Stimulated activated naive CD8-positive, alpha-beta T cell treated with anti-CD3 and anti-CD28 coated beads, Interleukin-15, amount 100 ng/mL, for 72 hours (primary cell): ENCODE measurements around the gene TAT.
"Not testable (repeated sequence)": the region's sequence is repeated elsewhere in the genome, so short reads cannot be mapped to it uniquely, and the experiment has no call there.

ENCODE experiments used
- ATAC-seq: fragments of 150-1000 bp; cut with Tn5 transposase; 2 replicates; pipeline ENCODE4 v1.10.0; 2021; ENCODE audit warnings: mild to moderate bottlenecking, moderate library complexity
- DNase-seq, 2 donors: peaks; one replicate each; pipeline ENCODE4 v3.0.0; 2021 to 2022
- H3K27ac Mint-ChIP-seq, 2 donors: one replicate each; pipeline ENCODE4 v1.8.0; 2022; ENCODE audit warnings: mild to moderate bottlenecking in 2 of 2, mixed read lengths in 2 of 2, moderate library complexity in 2 of 2
- H3K27me3 Mint-ChIP-seq: one replicate; pipeline ENCODE4 v1.8.0; 2022; ENCODE audit warnings: mixed read lengths
- H3K4me1 Mint-ChIP-seq: one replicate; pipeline ENCODE4 v1.8.0; 2022; ENCODE audit warnings: mild to moderate bottlenecking, mixed read lengths
- H3K4me3 Mint-ChIP-seq, 2 donors: one replicate each; pipeline ENCODE4 v1.8.0; 2022; ENCODE audit warnings: mild to moderate bottlenecking in 2 of 2, mixed read lengths in 2 of 2, moderate library complexity in 1 of 2
- H3K9me3 Mint-ChIP-seq, 2 donors: one replicate each; pipeline ENCODE4 v1.8.0; 2022; ENCODE audit warnings: mixed read lengths in 2 of 2

Gene TAT

GRCh38 chr16:71593048-71593999 lies 16.4 kb upstream of the TAT start:
- no peak for DNase-seq
- Mint-ChIP-seq H3K4me1 (no peaks in the 10 kb centered on the region), H3K9me3 (no peaks in the 10 kb centered on the region), H3K4me3 (no peak overlapping the region), H3K27ac (no peak overlapping the region), H3K27me3 (peaks cover 44% of the 10 kb centered on the region)
- no peak for ATAC-seq

- no peaks in the 10 kb centered on the region for H3K9me3 Mint-ChIP-seq
- no peak for DNase-seq
- no peak overlapping the region for H3K27ac Mint-ChIP-seq
- no peaks in the 10 kb centered on the region for H3K4me1 Mint-ChIP-seq
- no peak overlapping the region for H3K4me3 Mint-ChIP-seq
- H3K27me3 Mint-ChIP-seq: peaks cover 46% of the 10 kb centered on the region
- ATAC-seq: no peak
Measured at GRCh38 chr16:71591917-71592316, 15.0 kb upstream of the TAT start.

DNA sequence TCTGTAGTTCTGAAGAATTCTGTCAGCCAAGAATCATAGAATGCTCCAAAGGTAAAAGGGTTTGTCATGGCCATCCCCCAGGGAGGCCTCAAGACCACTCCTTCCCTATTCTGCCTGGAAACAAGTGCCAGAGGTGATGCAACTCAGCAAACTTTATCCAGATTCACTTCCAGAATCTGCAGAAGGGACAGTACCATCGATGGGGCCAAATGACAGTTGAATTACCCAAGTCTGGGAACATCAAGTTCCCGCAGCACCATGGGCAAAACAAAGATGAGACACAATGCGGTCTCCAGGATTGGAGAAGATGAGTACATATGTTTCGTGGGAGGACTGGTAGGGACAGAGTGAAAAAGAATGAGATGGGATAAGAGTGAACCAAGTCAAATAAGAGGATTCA lies 13.7 kb upstream of the TAT start:
- DNase-seq (no peak), ATAC-seq (no peak)
- H3K27me3 Mint-ChIP-seq: peaks cover 49% of the 10 kb centered on the region
- H3K9me3 Mint-ChIP-seq: no peaks in the 10 kb centered on the region
- no peaks in the 10 kb centered on the region for H3K4me1 Mint-ChIP-seq
- no peak overlapping the region for H3K4me3 Mint-ChIP-seq
- H3K27ac Mint-ChIP-seq: no peak overlapping the region

- not testable (repeated sequence) for H3K4me1 Mint-ChIP-seq, H3K4me3 Mint-ChIP-seq, ATAC-seq, H3K27ac Mint-ChIP-seq, DNase-seq, H3K9me3 Mint-ChIP-seq
- H3K27me3 Mint-ChIP-seq: peaks cover 49% of the 10 kb centered on the region
Measured at GRCh38 chr16:71590071-71590470, 13.2 kb upstream of the TAT start.

DNA sequence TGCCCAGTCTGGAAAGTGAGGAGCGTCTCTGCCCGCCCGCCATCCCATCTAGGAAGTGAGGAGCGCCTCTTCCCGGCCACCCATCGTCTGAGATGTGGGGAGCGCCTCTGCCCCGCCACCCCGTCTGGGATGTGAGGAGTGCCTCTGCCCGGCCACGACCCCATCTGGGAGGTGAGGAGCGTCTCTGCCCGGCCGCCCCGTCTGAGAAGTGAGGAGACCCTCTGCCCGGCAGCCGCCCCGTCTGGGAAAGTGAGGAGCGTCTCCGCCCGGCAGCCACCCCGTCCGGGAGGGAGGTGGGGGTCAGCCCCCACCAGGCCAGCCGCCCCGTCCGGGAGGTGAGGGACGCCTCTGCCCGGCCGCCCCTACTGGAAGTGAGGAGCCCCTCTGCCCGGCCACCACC lies 12.4 kb upstream of the TAT start:
- not testable (repeated sequence) for H3K9me3 Mint-ChIP-seq, H3K4me1 Mint-ChIP-seq, H3K27ac Mint-ChIP-seq, H3K4me3 Mint-ChIP-seq, DNase-seq, ATAC-seq
- H3K27me3 Mint-ChIP-seq: peaks cover 49% of the 10 kb centered on the region

- DNase-seq (no peak), ATAC-seq (no peak)
- Mint-ChIP-seq H3K27ac (no peak overlapping the region), H3K4me1 (no peaks in the 10 kb centered on the region), H3K9me3 (no peaks in the 10 kb centered on the region), H3K4me3 (no peak overlapping the region), H3K27me3 (peaks cover 18% of the 10 kb centered on the region)
Measured at GRCh38 chr16:71585318-71585703, 8.4 kb upstream of the TAT start.

DNA sequence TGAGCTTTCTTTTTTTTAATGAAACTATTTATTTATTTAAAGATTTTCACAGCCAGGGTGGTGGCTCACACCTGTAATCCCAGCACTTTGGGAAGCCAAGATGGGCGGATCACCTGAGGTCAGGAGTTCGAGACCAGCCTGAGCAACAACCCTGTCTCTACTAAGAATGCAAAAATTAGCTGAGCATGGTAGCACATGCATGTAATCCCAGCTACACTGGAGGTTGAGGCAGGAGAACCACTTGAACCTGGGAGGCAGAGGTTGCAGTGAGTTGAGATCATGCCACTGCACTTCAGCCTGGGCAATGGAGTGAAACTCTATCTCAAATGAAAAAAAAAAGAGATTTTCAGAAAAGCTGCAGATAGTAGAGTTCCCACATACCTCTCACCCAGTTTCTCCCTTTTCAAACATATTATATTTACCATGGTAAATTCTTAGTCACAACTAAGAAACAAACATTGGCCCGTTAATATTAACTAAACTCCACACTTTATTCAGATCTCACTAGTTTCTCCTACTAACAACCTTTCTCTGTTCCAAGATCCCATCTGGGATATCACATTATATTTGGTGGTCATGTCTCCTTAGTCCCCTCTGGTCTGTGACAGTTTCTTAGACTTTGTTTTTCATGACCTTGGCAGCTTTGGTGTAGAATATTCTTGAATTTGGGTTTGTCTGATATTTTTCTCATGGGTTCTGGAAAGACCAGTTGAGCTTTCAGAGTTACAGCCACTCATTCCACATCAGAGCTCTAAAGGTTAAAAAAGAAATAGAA lies 7.8 kb upstream of the TAT start:
- Mint-ChIP-seq H3K27me3 (peaks cover 18% of the 10 kb centered on the region), H3K4me3 (no peak overlapping the region), H3K9me3 (no peaks in the 10 kb centered on the region), H3K27ac (no peak overlapping the region), H3K4me1 (no peaks in the 10 kb centered on the region)
- DNase-seq: no peak
- ATAC-seq: no peak

GRCh38 chr16:71582553-71582848 lies 5.6 kb upstream of the TAT start:
- not testable (repeated sequence) for H3K27ac Mint-ChIP-seq, H3K9me3 Mint-ChIP-seq, ATAC-seq, H3K4me3 Mint-ChIP-seq, H3K4me1 Mint-ChIP-seq, DNase-seq
- peaks cover 15% of the 10 kb centered on the region for H3K27me3 Mint-ChIP-seq

DNA sequence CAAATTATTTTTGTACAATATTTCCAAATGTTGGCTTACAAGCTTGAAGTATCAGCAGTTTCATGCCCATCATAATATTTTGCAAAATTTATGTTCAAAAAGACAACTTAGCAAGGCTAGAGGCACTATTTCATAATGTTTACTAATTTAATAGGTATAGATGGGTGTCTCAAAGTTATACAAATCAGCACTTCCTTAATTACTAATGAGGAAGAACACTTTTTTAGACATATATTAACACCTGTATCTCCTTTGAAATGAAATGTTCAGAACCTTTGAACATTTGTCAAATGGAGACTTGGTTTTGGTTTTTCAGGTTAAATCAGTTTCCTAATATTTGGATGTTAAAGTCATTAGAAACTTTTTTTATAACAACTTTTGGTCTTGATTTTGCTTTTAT lies 2.2 kb downstream of the TAT start:
- H3K9me3 Mint-ChIP-seq: no peaks in the 10 kb centered on the region
- H3K4me1 Mint-ChIP-seq: no peaks in the 10 kb centered on the region
- peaks cover 22% of the 10 kb centered on the region for H3K27me3 Mint-ChIP-seq
- ATAC-seq: no peak
- H3K4me3 Mint-ChIP-seq: no peak overlapping the region
- no peak for DNase-seq
- H3K27ac Mint-ChIP-seq: no peak overlapping the region

DNA sequence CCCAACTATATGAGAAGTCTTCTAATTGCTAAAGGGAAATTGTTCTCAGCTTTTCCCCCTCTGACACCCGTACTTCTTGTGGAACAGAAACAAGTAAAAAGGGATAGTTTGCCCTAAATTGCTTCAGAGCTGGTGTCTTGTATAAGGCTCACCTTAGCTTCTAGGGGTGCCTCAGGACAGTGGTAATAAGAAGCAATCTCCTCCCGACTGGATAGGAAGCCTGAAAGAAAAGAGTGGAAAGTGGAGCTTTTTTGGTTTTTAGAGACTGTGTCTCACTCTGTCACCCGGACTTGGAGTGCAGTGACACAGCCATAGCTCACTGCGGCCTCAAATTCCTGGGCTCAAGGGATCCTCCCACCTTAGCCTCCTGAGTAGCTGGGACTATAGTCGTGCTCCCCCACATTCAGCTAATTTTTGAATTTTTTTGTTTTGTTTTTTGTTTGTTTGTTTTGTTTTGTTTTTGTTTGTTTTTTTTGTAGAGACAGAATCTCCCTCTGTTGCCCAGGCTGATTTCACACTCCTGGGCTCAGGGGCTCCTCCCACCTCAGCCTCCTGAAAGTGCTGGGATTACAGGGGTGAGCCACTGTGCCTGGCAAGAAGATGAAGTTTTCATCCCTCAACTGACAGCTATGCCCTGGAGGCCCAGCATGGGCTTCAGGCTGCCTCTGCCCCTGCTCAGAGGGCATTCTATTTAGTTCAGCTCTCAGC lies 3.4 kb downstream of the TAT start:
- ATAC-seq (no peak), DNase-seq (no peak)
- Mint-ChIP-seq H3K4me3 (no peak overlapping the region), H3K4me1 (no peaks in the 10 kb centered on the region), H3K27me3 (peaks cover 22% of the 10 kb centered on the region), H3K27ac (peak overlapping the region in 1 of 2 donors; percentile 34), H3K9me3 (no peaks in the 10 kb centered on the region)

DNA sequence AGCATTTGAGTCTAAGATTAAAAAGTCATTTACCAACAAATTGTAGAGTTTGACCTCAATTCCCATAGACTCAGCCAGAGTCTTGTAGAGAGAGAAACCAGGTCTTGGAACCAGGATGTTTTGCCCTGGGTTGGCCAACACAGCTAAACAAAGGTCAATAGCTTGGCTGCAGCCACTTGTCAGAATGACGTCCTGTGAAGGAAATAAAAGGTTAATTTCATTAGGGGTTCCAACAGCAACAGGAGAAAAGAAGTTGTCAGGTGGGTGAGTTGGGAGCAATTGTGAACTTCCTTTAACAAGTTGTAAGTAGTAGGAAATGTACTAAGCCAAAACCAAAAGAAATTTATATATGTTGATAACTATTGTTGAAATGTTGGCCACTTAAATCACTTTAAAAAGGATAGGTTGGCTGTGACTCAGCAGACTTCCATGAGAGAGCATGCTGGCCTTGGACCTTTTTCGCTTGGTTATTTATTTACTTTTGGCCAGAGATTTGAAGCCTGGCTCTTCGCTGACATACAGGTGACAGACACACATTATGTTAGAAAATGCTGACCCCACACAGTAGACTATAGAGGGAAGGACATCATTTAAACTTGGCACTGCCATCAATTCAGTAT lies 4.3 kb downstream of the TAT start:
- Mint-ChIP-seq H3K4me1 (no peaks in the 10 kb centered on the region), H3K4me3 (no peak overlapping the region), H3K9me3 (no peaks in the 10 kb centered on the region), H3K27ac (no peak overlapping the region), H3K27me3 (peaks cover 20% of the 10 kb centered on the region)
- ATAC-seq (no peak), DNase-seq (no peak)

- ATAC-seq (no peak), DNase-seq (no peak)
- Mint-ChIP-seq H3K9me3 (no peaks in the 10 kb centered on the region), H3K4me3 (no peak overlapping the region), H3K27ac (no peak overlapping the region), H3K4me1 (peaks cover 10% of the 10 kb centered on the region), H3K27me3 (no peaks in the 10 kb centered on the region)
Measured at GRCh38 chr16:71570144-71570543, 6.7 kb downstream of the TAT start.

- Mint-ChIP-seq H3K4me3 (no peak overlapping the region), H3K9me3 (no peaks in the 10 kb centered on the region), H3K27ac (no peak overlapping the region), H3K27me3 (no peaks in the 10 kb centered on the region), H3K4me1 (peaks cover 14% of the 10 kb centered on the region)
- DNase-seq (no peak), ATAC-seq (no peak)
Measured at GRCh38 chr16:71569621-71570020, 7.3 kb downstream of the TAT start.

DNA sequence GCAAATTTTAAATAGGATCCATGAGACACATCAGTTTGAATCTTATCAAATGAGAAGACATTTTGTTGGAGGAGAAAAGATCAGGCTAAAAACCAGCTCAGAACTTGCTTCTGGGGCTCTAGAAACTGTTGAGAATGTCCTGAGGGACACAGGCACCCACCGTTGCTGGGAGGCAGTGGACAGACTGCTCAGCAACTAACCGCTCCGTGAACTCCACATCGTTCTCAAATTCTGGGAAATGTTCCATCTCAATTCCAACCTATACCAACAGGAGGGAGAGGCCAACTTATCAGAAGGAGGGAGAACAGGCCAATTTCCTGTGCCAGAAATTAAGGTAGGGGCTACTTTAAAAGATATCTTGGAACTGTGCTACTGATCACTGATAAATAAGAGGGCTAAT lies 8.3 kb downstream of the TAT start:
- ATAC-seq: no peak
- Mint-ChIP-seq H3K4me1 (peaks cover 22% of the 10 kb centered on the region), H3K9me3 (no peaks in the 10 kb centered on the region), H3K27me3 (no peaks in the 10 kb centered on the region), H3K4me3 (no peak overlapping the region), H3K27ac (no peak overlapping the region)
- DNase-seq: no peak

GRCh38 chr16:71567931-71568330 lies 9.0 kb downstream of the TAT start:
- ATAC-seq (no peak), DNase-seq (no peak)
- Mint-ChIP-seq H3K27ac (no peak overlapping the region), H3K27me3 (no peaks in the 10 kb centered on the region), H3K4me3 (no peak overlapping the region), H3K9me3 (peaks cover 0 to 2% of the 10 kb centered on the region in 2 donors), H3K4me1 (peaks cover 22% of the 10 kb centered on the region)
